Ishikawa (cell line): ENCODE data around the gene ARHGEF4.

Source experiments
- CEBPB ChIP-seq: IDR thresholded peaks from 2 replicates; pipeline ENCODE4 v1.6.1; 2012
- CREB1 ChIP-seq: IDR thresholded peaks from 2 replicates; pipeline ENCODE4 v1.6.1; 2012; ENCODE audit warnings: low read depth
- EGR1 ChIP-seq: IDR thresholded peaks from 2 replicates; pipeline ENCODE4 v1.6.1; 2012
- EP300 ChIP-seq: IDR thresholded peaks from 2 replicates; pipeline ENCODE4 v1.6.1; 2012; ENCODE audit warnings: borderline replicate concordance
- RAD21 ChIP-seq: IDR thresholded peaks from 2 replicates; pipeline ENCODE4 v1.6.1; 2012; ENCODE audit warnings: low read depth
- REST ChIP-seq: IDR thresholded peaks from 2 replicates; pipeline ENCODE4 v1.6.1; 2012; ENCODE audit warnings: low read depth, mild to moderate bottlenecking
- ZBTB7A ChIP-seq: IDR thresholded peaks from 2 replicates; pipeline ENCODE4 v1.6.1; 2012; ENCODE audit warnings: low read depth
- TF ChIP-seq, protein P1 (sequence below): IDR thresholded peaks from 2 replicates; pipeline ENCODE4 v1.6.1; 2012

- no peak for TF ChIP-seq EGR1
- TF ChIP-seq ZBTB7A: no peak
- no peak for TF ChIP-seq EP300
- no peak for TF ChIP-seq RAD21
- no peak for TF ChIP-seq CEBPB
- no peak for TF ChIP-seq REST
- TF ChIP-seq, protein P1, sequence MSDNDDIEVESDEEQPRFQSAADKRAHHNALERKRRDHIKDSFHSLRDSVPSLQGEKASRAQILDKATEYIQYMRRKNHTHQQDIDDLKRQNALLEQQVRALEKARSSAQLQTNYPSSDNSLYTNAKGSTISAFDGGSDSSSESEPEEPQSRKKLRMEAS: no peak
- no peak for TF ChIP-seq CREB1
These were observed 84.4 kb downstream of the ARHGEF4 start for GRCh38 chr2:130921164-130921476.
